ENCODE data around the gene CXCR5.
"Not testable (repeated sequence)": the region's sequence is repeated elsewhere in the genome, so short reads cannot be mapped to it uniquely, and the experiment has no call there.

Gene CXCR5

GRCh38 chr11:118883368-118884071 lies at the start of gene CXCR5:
Gene CXCR5, plus strand, starts transcription at chr11:118883892. Its CDS starts 50 bp downstream, at chr11:118883942.
- DNase-seq: no peak

- DNase-seq: no peak
These were observed 49.2 kb upstream of the CXCR5 start for GRCh38 chr11:118834427-118835028.

GRCh38 chr11:118837868-118838267 lies 45.8 kb upstream of the CXCR5 start:
- no peak for DNase-seq

- no peak for DNase-seq
These were observed 44.7 kb upstream of the CXCR5 start for GRCh38 chr11:118838905-118839553.

- DNase-seq: no peak
These were observed 42.0 kb upstream of the CXCR5 start for GRCh38 chr11:118841469-118842242.

- DNase-seq: no peak
These were observed 41.3 kb upstream of the CXCR5 start for GRCh38 chr11:118842369-118842768.

GRCh38 chr11:118842843-118843242 lies 40.8 kb upstream of the CXCR5 start:
- DNase-seq: not testable (repeated sequence)

- no peak for DNase-seq
These were observed 40.1 kb upstream of the CXCR5 start for GRCh38 chr11:118843565-118843964.

- no peak for DNase-seq
These were observed 38.3 kb upstream of the CXCR5 start for GRCh38 chr11:118845369-118845768.

- DNase-seq: no peak
These were observed 37.3 kb upstream of the CXCR5 start for GRCh38 chr11:118846181-118846935.

GRCh38 chr11:118849825-118850224 lies 33.9 kb upstream of the CXCR5 start:
- no peak for DNase-seq

GRCh38 chr11:118851970-118852369 lies 31.7 kb upstream of the CXCR5 start:
- DNase-seq: no peak

GRCh38 chr11:118853678-118854077 lies 30.0 kb upstream of the CXCR5 start:
- DNase-seq: no peak

- DNase-seq: no peak
These were observed 27.4 kb upstream of the CXCR5 start for GRCh38 chr11:118856314-118856713.

- no peak for DNase-seq
These were observed 26.3 kb upstream of the CXCR5 start for GRCh38 chr11:118857385-118857784.

GRCh38 chr11:118859973-118860372 lies 23.7 kb upstream of the CXCR5 start:
- DNase-seq: no peak

GRCh38 chr11:118868659-118869058 lies 15.0 kb upstream of the CXCR5 start:
- DNase-seq: no peak

- DNase-seq: no peak
These were observed 13.0 kb upstream of the CXCR5 start for GRCh38 chr11:118870396-118871343.

GRCh38 chr11:118872403-118872821 lies 11.3 kb upstream of the CXCR5 start:
- DNase-seq: no peak

GRCh38 chr11:118873804-118874203 lies 9.9 kb upstream of the CXCR5 start:
- DNase-seq: no peak

GRCh38 chr11:118876286-118876685 lies 7.4 kb upstream of the CXCR5 start:
- no peak for DNase-seq
